Measurements from ENCODE around the gene SAPCD1.
"Not testable (repeated sequence)": the region's sequence is repeated elsewhere in the genome, so short reads cannot be mapped to it uniquely, and the experiment has no call there.

SAPCD1 gene

GRCh38 chr6:31779908-31780307 is 17.5 kb downstream of the SAPCD1 start:
- no peak for DNase-seq

- no peak for DNase-seq
Measured at GRCh38 chr6:31780507-31781243, 18.2 kb downstream of the SAPCD1 start.

GRCh38 chr6:31781244-31782125 is 19.0 kb downstream of the SAPCD1 start:
- no peak for DNase-seq

GRCh38 chr6:31782126-31782855 is 19.8 kb downstream of the SAPCD1 start:
- DNase-seq: no peak

GRCh38 chr6:31784098-31784925 is 21.9 kb downstream of the SAPCD1 start:
- DNase-seq: no peak

- DNase-seq: no peak
Measured at GRCh38 chr6:31785475-31785874, 23.0 kb downstream of the SAPCD1 start.

GRCh38 chr6:31791324-31792089 is 29.1 kb downstream of the SAPCD1 start:
- no peak for DNase-seq

- DNase-seq: no peak
Measured at GRCh38 chr6:31792090-31792374, 29.6 kb downstream of the SAPCD1 start.

- no peak for DNase-seq
Measured at GRCh38 chr6:31792761-31793171, 30.3 kb downstream of the SAPCD1 start.

- DNase-seq: not testable (repeated sequence)
Measured at GRCh38 chr6:31793927-31794245, 31.4 kb downstream of the SAPCD1 start.

- no peak for DNase-seq
Measured at GRCh38 chr6:31794294-31794865, 31.9 kb downstream of the SAPCD1 start.

- DNase-seq: no peak
Measured at GRCh38 chr6:31794866-31795615, 32.6 kb downstream of the SAPCD1 start.

- DNase-seq: peak; percentile 75
Measured at GRCh38 chr6:31795616-31796298, 33.3 kb downstream of the SAPCD1 start, which contains the start of gene VARS1. VARS1 (minus strand) TSS chr6:31795752; CDS start chr6:31795217, 535 bp downstream.

- DNase-seq: no peak
Measured at GRCh38 chr6:31796993-31797385, 34.5 kb downstream of the SAPCD1 start.

GRCh38 chr6:31797588-31797987 is 35.1 kb downstream of the SAPCD1 start:
- no peak for DNase-seq

- DNase-seq: no peak
Measured at GRCh38 chr6:31799781-31800180, 37.3 kb downstream of the SAPCD1 start.

GRCh38 chr6:31801031-31801927 is 38.8 kb downstream of the SAPCD1 start:
- not testable (repeated sequence) for DNase-seq

GRCh38 chr6:31805939-31806469 is 43.5 kb downstream of the SAPCD1 start:
- DNase-seq: no peak
